OCI-LY7 (cell line): Measurements from ENCODE around the gene SH2B2. TPM values are rescaled to one million over a fixed set of nuclear protein-coding genes. Genes with fewer than 3 reads are reported as not detected.
"Not testable (repeated sequence)": the region's sequence is repeated elsewhere in the genome, so short reads cannot be mapped to it uniquely, and the experiment has no call there.

Experiments used
- BruUV-seq: library from RNA; stranded (reverse); fragments of 400-500 nt; replicated peaks from 2 replicates; lab custom pipeline; 2021; lab: Mats Ljungman, UMichigan
- CTCF ChIA-PET: fragments of 300-600 bp; sonication (Branson Sonifier 250); formaldehyde crosslinking; loops from one replicate; lab custom pipeline; 2022; ENCODE audit warnings: antibody characterized with exemption; ENCODE audit not compliant: unreplicated experiment; lab: Charles Lee
- POLR2A ChIA-PET: fragments of 300-600 bp; sonication (Branson Sonifier 250); formaldehyde crosslinking; loops from one replicate; lab custom pipeline; 2022; ENCODE audit warnings: antibody characterized with exemption; lab: Charles Lee
- DNase-seq: peaks from one replicate; pipeline ENCODE4 v3.0.0-alpha.2; 2015; ENCODE audit warnings: low spot score
- H2AFZ ChIP-seq: fragments of 200-600 bp; sonication (generic), shearing (Covaris generic); 2 replicates; pipeline ENCODE4 v1.6.1; 2014; ENCODE audit warnings: mild to moderate bottlenecking, antibody characterized with exemption, low read length, moderate library complexity
- H3K27ac ChIP-seq: fragments of 200-600 bp; sonication (generic); 2 replicates; pipeline ENCODE4 v1.5.1; 2014; ENCODE audit warnings: mixed run types, low read depth, mild to moderate bottlenecking, moderate library complexity, low read length, inconsistent platforms; ENCODE audit not compliant: poor library complexity, severe bottlenecking
- H3K36me3 ChIP-seq: fragments of 200-600 bp; sonication (generic); 2 replicates; pipeline ENCODE4 v1.6.1; 2014; ENCODE audit warnings: mild to moderate bottlenecking, antibody characterized with exemption, low read length, moderate library complexity, mixed read lengths; ENCODE audit not compliant: insufficient read depth
- H3K4me1 ChIP-seq: fragments of 200-600 bp; sonication (generic); 2 replicates; pipeline ENCODE4 v1.5.1; 2014; ENCODE audit warnings: mild to moderate bottlenecking, low read length; ENCODE audit not compliant: insufficient read depth, poor library complexity, severe bottlenecking
- H3K4me2 ChIP-seq: fragments of 200-600 bp; sonication (generic); 2 replicates; pipeline ENCODE4 v1.6.1; 2014; ENCODE audit warnings: mild to moderate bottlenecking, low read length
- H3K4me3 ChIP-seq: fragments of 200-600 bp; sonication (generic); 2 replicates; pipeline ENCODE4 v1.5.1; 2014; ENCODE audit warnings: mild to moderate bottlenecking, low read depth, low read length; ENCODE audit not compliant: poor library complexity, severe bottlenecking
- H3K79me2 ChIP-seq: fragments of 200-600 bp; sonication (generic); 2 replicates; pipeline ENCODE4 v1.6.1; 2016; ENCODE audit warnings: low read depth, mild to moderate bottlenecking, low read length, moderate library complexity, mixed read lengths; ENCODE audit not compliant: insufficient read depth
- H3K9me2 ChIP-seq: fragments of 200-600 bp; sonication (generic); 2 replicates; pipeline ENCODE4 v1.6.1; 2016; ENCODE audit warnings: mild to moderate bottlenecking, low read length, mixed read lengths; ENCODE audit not compliant: insufficient read depth
- H3K9me3 ChIP-seq: fragments of 200-600 bp; sonication (generic); 2 replicates; pipeline ENCODE4 v1.6.1; 2014; ENCODE audit warnings: mild to moderate bottlenecking, mixed run types, low read length, mixed read lengths
- H4K20me1 ChIP-seq: fragments of 200-600 bp; sonication (generic); 2 replicates; pipeline ENCODE4 v1.6.1; 2014; ENCODE audit warnings: mild to moderate bottlenecking, antibody characterized with exemption, low read length, moderate library complexity, mixed read lengths; ENCODE audit not compliant: insufficient read depth
- intact Hi-C: fragments of 100-400 bp; cut with micrococcal nuclease; formaldehyde crosslinking; loops from one replicate; pipeline ENCODE4 v1.10.0; 2022; ENCODE audit not compliant: unreplicated experiment
- microRNA-seq: library from miRNA; unstranded; fragments of <30 nt; microRNA quantifications from one replicate; pipeline ENCODE4 v1.2.0, GENCODE V29; 2022; ENCODE audit warnings: borderline replicate concordance
- small RNA-seq: library from RNA; depleted of rRNA; stranded (forward); fragments of <200 nt; gene quantifications from one replicate; pipeline ENCODE3, GENCODE V24; 2014
- total RNA-seq, 2 experiments: library from RNA; depleted of rRNA in 1 of 2; stranded (reverse); fragments of >200 nt in 1 of 2; shearing (Covaris generic) in 1 of 2; gene quantifications; 2 replicates each; pipeline ENCODE4 v1.2.3, GENCODE V29; 2014 to 2022

Gene SH2B2
- total RNA-seq, 2 experiments from 2014 or later, result 42.0 to 131 TPM

GRCh38 chr7:102363549-102364393 lies 77.1 kb downstream of the SH2B2 start:
- H3K27ac ChIP-seq, result peak overlapping the region; percentile 44
- BruUV-seq, H3K9me2 ChIP-seq, H3K9me3 ChIP-seq, H4K20me1 ChIP-seq, CTCF ChIA-PET, H3K4me1 ChIP-seq: not testable (repeated sequence)
- peak overlapping the region; percentile 58 for H3K4me2 ChIP-seq
- H3K79me2 ChIP-seq, result peaks cover 21% of the 10 kb centered on the region
- DNase-seq, result peak; percentile 99
- POLR2A ChIA-PET, result interaction anchor here (0.7 to 1.6 kb wide), 3 partner anchors 31 to 75 kb away, joined by 3 to 6 read pairs (median 4); no protein-coding TSS in a partner anchor
- peaks cover 21% of the 10 kb centered on the region for H3K36me3 ChIP-seq
- intact Hi-C loops, result loop anchor here (5.0 kb wide), 1 partner anchor 76 kb away; the partner anchor contains the start of gene SH2B2
- 0 out of 2 replicates have a peak overlapping the region, but pooled peaks have one; percentile 79 for H2AFZ ChIP-seq
- H3K4me3 ChIP-seq, result peak overlapping the region; percentile 78

GRCh38 chr7:102364394-102364886 lies 77.8 kb downstream of the SH2B2 start:
- H3K4me1 ChIP-seq, BruUV-seq, CTCF ChIA-PET, H3K9me2 ChIP-seq, DNase-seq, H3K9me3 ChIP-seq, H2AFZ ChIP-seq, H4K20me1 ChIP-seq: not testable (repeated sequence)
- POLR2A ChIA-PET, result interaction anchor here (1.6 kb wide), 1 partner anchor 30 kb away, joined by 4 read pairs; no protein-coding TSS in a partner anchor
- peak overlapping the region; percentile 58 for H3K4me2 ChIP-seq
- H3K36me3 ChIP-seq, result peaks cover 22% of the 10 kb centered on the region
- intact Hi-C loops, result loop anchor here (5.0 kb wide), 1 partner anchor 77 kb away; the partner anchor contains the start of gene SH2B2
- peak overlapping the region; percentile 78 for H3K4me3 ChIP-seq
- peaks cover 22% of the 10 kb centered on the region for H3K79me2 ChIP-seq
- peak overlapping the region; percentile 44 for H3K27ac ChIP-seq

- Histone ChIP-seq H3K4me3 (peak overlapping the region; percentile 78), H3K36me3 (peaks cover 30% of the 10 kb centered on the region), H3K4me2 (peak overlapping the region; percentile 58), H3K79me2 (peaks cover 32% of the 10 kb centered on the region)
- H2AFZ ChIP-seq, H3K9me2 ChIP-seq, intact Hi-C loops, H3K27ac ChIP-seq, POLR2A ChIA-PET, H3K4me1 ChIP-seq, CTCF ChIA-PET, H3K9me3 ChIP-seq, DNase-seq, H4K20me1 ChIP-seq: not testable (repeated sequence)
- TSS peak; percentile 8 for BruUV-seq
Measured at GRCh38 chr7:102365390-102365789, 78.7 kb downstream of the SH2B2 start.

- peaks cover 44% of the 10 kb centered on the region for H3K79me2 ChIP-seq
- intact Hi-C loops, H4K20me1 ChIP-seq, H3K9me3 ChIP-seq, H2AFZ ChIP-seq, H3K4me2 ChIP-seq, BruUV-seq, CTCF ChIA-PET, H3K4me1 ChIP-seq, DNase-seq, H3K27ac ChIP-seq, H3K4me3 ChIP-seq, H3K9me2 ChIP-seq, POLR2A ChIA-PET: not testable (repeated sequence)
- H3K36me3 ChIP-seq, result peaks cover 56% of the 10 kb centered on the region
Measured at GRCh38 chr7:102370038-102370437, 83.4 kb downstream of the SH2B2 start.

Small RNA genes lying within 50 kb of the gene (microRNA-seq; reads per million reads assigned to microRNA genes)
- not detected for gene MIR4285

Small RNA genes lying within 50 kb of the gene (small RNA-seq; reads per million reads assigned to genes)
- gene AC005088.1 (not detected), gene MIR4285 (not detected), gene RF00019 (not detected)

Other genes with a start within 250 kb of the SH2B2 start
- gene SPDYE6, start 69.6 kb downstream of the SH2B2 start, total RNA-seq (2014; rRNA removed; shearing (Covaris generic)), result not detected in 2 replicates
- gene SPDYE6, start 69.6 kb downstream of the SH2B2 start, total RNA-seq (2022), result not detected in 2 replicates
- 47.1 and 60.7 TPM in 2 replicates for gene PRKRIP1, start 109.5 kb downstream of the SH2B2 start, total RNA-seq (2014; rRNA removed; shearing (Covaris generic))
- gene PRKRIP1, start 109.5 kb downstream of the SH2B2 start, total RNA-seq (2022), result 42.5 and 48.2 TPM in 2 replicates
- 130 and 149 TPM in 2 replicates for gene ORAI2, start 146.7 kb downstream of the SH2B2 start, total RNA-seq (2014; rRNA removed; shearing (Covaris generic))
- 230 and 263 TPM in 2 replicates for gene ORAI2, start 146.7 kb downstream of the SH2B2 start, total RNA-seq (2022)
- 17.5 and 23.6 TPM in 2 replicates for gene ALKBH4, start 178.0 kb downstream of the SH2B2 start, total RNA-seq (2014; rRNA removed; shearing (Covaris generic))
- gene ALKBH4, start 178.0 kb downstream of the SH2B2 start, total RNA-seq (2022), result 12.1 and 13.3 TPM in 2 replicates
- 63.1 and 68.2 TPM in 2 replicates for gene LRWD1, start 178.1 kb downstream of the SH2B2 start, total RNA-seq (2014; rRNA removed; shearing (Covaris generic))
- 37.7 and 39.1 TPM in 2 replicates for gene LRWD1, start 178.1 kb downstream of the SH2B2 start, total RNA-seq (2022)
- gene POLR2J, start 192.1 kb downstream of the SH2B2 start, total RNA-seq (2014; rRNA removed; shearing (Covaris generic)), result 58.1 and 62.4 TPM in 2 replicates
- 62.9 and 68.6 TPM in 2 replicates for gene POLR2J, start 192.1 kb downstream of the SH2B2 start, total RNA-seq (2022)
- gene RASA4B, start 230.9 kb downstream of the SH2B2 start, total RNA-seq (2014; rRNA removed; shearing (Covaris generic)), result 7.2 and 8.2 TPM in 2 replicates
- gene RASA4B, start 230.9 kb downstream of the SH2B2 start, total RNA-seq (2022), result 12.8 and 18.1 TPM in 2 replicates